Activated T-cell treated with anti-CD3 and anti-CD28 coated beads, Interleukin-2, amount 50 U/mL, for 72 hours (primary cell): ENCODE measurements around the gene ZMYND8. TPM values are rescaled to one million over a fixed set of nuclear protein-coding genes. Genes with fewer than 3 reads are reported as not detected.

Source experiments
- ATAC-seq, 2 donors: fragments of 150-1000 bp; cut with Tn5 transposase; replicated peaks in 1 of 2; 2 replicates each; pipeline ENCODE4 v1.10.0; 2021; ENCODE audit warnings: moderate library complexity in 2 of 2, mild to moderate bottlenecking in 1 of 2
- DNase-seq, 2 donors: peaks; one replicate each; pipeline ENCODE4 v3.0.0; 2021 to 2022; ENCODE audit warnings: mixed read lengths in 1 of 2
- H3K27ac Mint-ChIP-seq: one replicate; pipeline ENCODE4 v1.8.0; 2022; ENCODE audit warnings: mild to moderate bottlenecking, moderate library complexity, mixed read lengths
- H3K27me3 Mint-ChIP-seq: one replicate; pipeline ENCODE4 v1.8.0; 2022; ENCODE audit warnings: low read depth, mixed read lengths
- H3K36me3 Mint-ChIP-seq, 2 donors: one replicate each; pipeline ENCODE4 v1.8.0; 2022; ENCODE audit warnings: mixed read lengths in 2 of 2, mild to moderate bottlenecking in 1 of 2; ENCODE audit not compliant: insufficient read depth in 2 of 2
- H3K4me1 Mint-ChIP-seq: one replicate; pipeline ENCODE4 v1.8.0; 2022; ENCODE audit warnings: low read depth, mixed read lengths
- H3K4me3 Mint-ChIP-seq, 2 donors: one replicate each; pipeline ENCODE4 v1.8.0; 2022; ENCODE audit warnings: mild to moderate bottlenecking in 2 of 2, mixed read lengths in 2 of 2, moderate library complexity in 2 of 2
- H3K9me3 Mint-ChIP-seq, 2 donors: one replicate each; pipeline ENCODE4 v1.8.0; 2022; ENCODE audit warnings: mixed read lengths in 2 of 2
- total RNA-seq, 2 donors: library from RNA; stranded (reverse); gene quantifications; one replicate each; pipeline ENCODE4 v1.2.3, GENCODE V29; 2022

Gene ZMYND8
- total RNA-seq, 2 donors from 2014 or later, result 34.3 to 40.1 TPM

DNA sequence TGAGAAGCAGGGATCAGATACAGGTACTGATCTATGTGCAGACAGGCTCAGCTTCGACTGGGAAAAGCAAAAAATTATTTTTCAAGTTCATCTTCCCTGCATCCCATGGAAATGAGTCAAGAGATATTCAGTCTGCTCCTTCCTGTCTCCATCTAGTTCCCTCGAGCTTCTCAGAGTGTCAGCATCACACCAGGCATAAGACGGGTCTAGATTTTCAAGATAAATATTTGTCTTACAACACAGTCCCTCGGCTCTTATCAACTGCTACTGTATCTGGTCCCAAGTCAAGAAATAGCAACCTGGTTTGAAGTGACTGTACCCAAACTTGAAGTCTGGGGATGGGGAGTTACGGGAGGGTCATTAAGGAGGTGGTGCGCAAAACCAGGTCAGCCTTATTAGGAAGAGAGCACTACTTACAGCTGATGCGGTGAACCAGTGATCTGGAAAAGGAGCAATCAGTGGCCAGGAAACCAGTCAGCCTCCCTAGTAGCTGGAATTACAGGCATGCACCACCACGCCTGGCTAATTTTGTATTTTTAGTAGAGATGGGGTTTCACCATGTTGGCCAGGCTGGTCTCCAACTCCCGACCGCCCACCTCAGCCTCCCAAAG lies 29.7 kb downstream of the ZMYND8 start:
- no peak overlapping the region for H3K4me3 Mint-ChIP-seq

GRCh38 chr20:47325242-47325641 lies 31.3 kb downstream of the ZMYND8 start:
- ATAC-seq, result no peak
- Mint-ChIP-seq H3K36me3 (peaks cover 0 to 7% of the 10 kb centered on the region in 2 donors), H3K4me3 (no peak overlapping the region), H3K9me3 (no peaks in the 10 kb centered on the region), H3K4me1 (peaks cover 21% of the 10 kb centered on the region), H3K27ac (no peak overlapping the region), H3K27me3 (no peaks in the 10 kb centered on the region)
- DNase-seq, result no peak

More for the DNA sequence above, 29.7 kb downstream of the ZMYND8 start:
- ATAC-seq (no peak), DNase-seq (no peak)
- Mint-ChIP-seq H3K36me3 (peaks cover 2 to 10% of the 10 kb centered on the region in 2 donors), H3K4me1 (peaks cover 22% of the 10 kb centered on the region), H3K27ac (no peak overlapping the region), H3K9me3 (no peaks in the 10 kb centered on the region), H3K27me3 (no peaks in the 10 kb centered on the region)

DNA sequence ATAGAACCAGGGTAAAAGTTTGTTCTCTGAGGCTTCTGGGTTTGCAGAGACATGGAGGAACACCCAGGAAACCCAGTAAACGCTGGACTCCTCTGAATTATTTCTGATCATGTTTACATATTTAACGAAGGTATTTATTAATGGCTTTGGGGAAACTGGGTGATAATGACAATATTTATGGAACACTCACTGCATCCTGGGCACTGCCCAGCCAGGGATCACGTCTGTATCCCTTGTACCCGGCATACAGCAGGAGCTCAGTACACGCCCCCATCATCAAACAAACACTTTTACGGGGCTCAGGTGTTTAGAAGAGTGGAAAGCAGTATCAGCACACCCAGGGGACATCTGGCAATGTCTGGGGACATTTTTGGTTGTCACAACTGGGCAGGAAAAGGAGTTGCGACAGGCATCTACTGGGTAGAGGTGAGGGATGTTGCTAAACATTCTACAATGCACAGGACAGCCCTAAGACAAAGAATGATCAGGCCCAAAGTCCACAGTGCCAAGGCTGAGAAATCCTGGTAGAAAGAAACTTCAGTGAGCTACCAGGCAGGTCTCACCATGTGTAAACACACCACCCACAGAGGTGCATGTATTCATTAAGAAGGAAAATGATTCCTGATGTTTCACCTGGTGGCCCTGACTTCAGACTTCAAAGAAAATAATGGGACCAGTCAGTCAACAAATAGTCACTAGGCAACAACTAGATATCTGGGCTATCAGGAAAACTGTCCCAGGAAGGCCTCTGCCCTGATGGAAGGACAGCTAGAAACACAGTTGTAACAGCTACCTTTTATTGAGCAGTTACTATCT lies 35.3 kb downstream of the ZMYND8 start:
- no peak for ATAC-seq

GRCh38 chr20:47319517-47320252 lies 36.8 kb downstream of the ZMYND8 start:
- Mint-ChIP-seq H3K27me3 (no peaks in the 10 kb centered on the region), H3K4me3 (peak overlapping the region; percentile 43 to 47), H3K9me3 (no peaks in the 10 kb centered on the region), H3K36me3 (peaks cover 0 to 4% of the 10 kb centered on the region in 2 donors), H3K27ac (peak overlapping the region; percentile 35), H3K4me1 (peaks cover 54% of the 10 kb centered on the region)
- DNase-seq (no peak), ATAC-seq (no peak)

More for the DNA sequence above, 35.3 kb downstream of the ZMYND8 start:
- Mint-ChIP-seq H3K4me3 (no peak overlapping the region), H3K9me3 (no peaks in the 10 kb centered on the region), H3K36me3 (peaks cover 0 to 6% of the 10 kb centered on the region in 2 donors), H3K27me3 (no peaks in the 10 kb centered on the region), H3K4me1 (peaks cover 52% of the 10 kb centered on the region), H3K27ac (peak overlapping the region; percentile 52)
- DNase-seq, result no peak

- Mint-ChIP-seq H3K4me1 (peaks cover 54% of the 10 kb centered on the region), H3K27ac (peak overlapping the region; percentile 35), H3K9me3 (no peaks in the 10 kb centered on the region), H3K36me3 (peaks cover 0 to 5% of the 10 kb centered on the region in 2 donors), H3K4me3 (peak overlapping the region; percentile 21 to 47), H3K27me3 (no peaks in the 10 kb centered on the region)
- DNase-seq, result no peak
- peak in 1 of 2 donors; percentile 12 for ATAC-seq
Measured at GRCh38 chr20:47318586-47319516, 37.6 kb downstream of the ZMYND8 start.

DNA sequence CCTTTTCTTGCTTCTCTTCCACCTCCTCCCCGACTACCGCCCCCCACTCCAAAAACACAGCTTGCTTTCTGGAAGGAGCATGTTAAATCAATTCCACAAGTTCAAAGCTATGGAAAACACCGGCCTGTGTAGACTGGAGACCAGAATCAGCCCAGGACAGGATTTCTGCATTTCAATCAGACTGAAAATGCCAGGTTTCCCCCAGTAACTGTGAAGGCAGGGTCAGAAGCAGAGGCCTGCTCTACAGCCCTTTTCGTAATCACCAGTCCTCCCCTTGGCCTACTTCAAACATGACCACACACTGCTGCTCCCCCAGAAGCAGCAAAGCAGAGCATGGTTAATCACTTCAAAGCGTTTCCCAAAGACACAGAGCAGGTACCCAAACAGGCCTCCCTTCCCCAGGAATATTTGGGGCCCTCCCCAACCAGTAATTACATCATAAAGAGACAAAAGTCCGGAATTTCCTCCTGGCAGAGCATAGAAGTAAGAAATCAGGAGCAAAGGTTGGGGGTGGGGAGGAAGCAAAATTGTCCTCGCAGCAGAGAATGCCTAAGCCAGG lies 38.4 kb downstream of the ZMYND8 start:
- H3K27ac Mint-ChIP-seq, result peak overlapping the region; percentile 71
- H3K27me3 Mint-ChIP-seq, result no peaks in the 10 kb centered on the region
- peaks cover 0 to 5% of the 10 kb centered on the region in 2 donors for H3K36me3 Mint-ChIP-seq
- no peak for ATAC-seq
- DNase-seq, result no peak
- peaks cover 54% of the 10 kb centered on the region for H3K4me1 Mint-ChIP-seq
- H3K4me3 Mint-ChIP-seq, result peak overlapping the region; percentile 55 to 70
- H3K9me3 Mint-ChIP-seq, result no peaks in the 10 kb centered on the region

DNA sequence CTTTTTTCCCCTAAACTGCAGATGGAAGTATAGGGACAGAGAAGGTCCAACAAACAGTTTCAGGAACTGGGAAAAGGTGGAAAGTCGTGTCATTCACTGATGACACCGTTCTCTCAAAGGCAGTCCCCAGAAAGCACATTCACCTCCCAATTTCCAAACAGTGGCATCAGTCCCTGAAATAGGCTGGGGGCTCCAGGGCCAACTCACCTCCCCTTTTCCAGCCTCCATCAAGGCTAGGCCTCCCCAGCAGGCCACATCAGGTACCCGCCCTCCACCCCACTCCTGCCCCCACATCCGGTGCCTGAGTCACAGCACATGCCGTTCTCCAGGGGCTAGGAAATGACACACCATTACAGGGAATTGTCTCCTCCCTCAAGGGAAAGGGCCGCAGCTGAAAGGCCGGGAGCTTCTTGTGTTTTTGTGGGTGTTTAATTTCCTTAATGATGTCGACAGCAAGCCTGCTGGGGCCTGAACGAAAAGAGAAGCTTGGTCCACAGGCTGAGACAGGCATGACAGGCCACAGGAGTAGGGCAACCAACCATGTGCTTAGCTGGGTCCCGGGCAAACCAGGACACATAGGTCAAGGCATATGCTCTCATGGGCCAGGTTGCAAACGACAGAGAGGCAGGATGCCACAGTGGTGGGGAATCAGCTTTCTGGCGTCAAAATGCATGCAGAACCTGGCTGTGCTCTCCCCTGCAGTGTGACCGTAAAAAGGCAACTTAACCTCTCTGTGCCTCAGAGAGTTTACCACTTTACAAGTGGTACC lies 39.2 kb downstream of the ZMYND8 start:
- peak overlapping the region; percentile 71 for H3K27ac Mint-ChIP-seq

GRCh38 chr20:47316776-47317126 lies 39.7 kb downstream of the ZMYND8 start:
- ATAC-seq (no peak), DNase-seq (no peak)
- Mint-ChIP-seq H3K27ac (peak overlapping the region; percentile 71), H3K4me3 (peak overlapping the region in 1 of 2 donors; percentile 12), H3K9me3 (no peaks in the 10 kb centered on the region), H3K36me3 (peaks cover 0 to 5% of the 10 kb centered on the region in 2 donors), H3K4me1 (peaks cover 54% of the 10 kb centered on the region), H3K27me3 (no peaks in the 10 kb centered on the region)

More for the DNA sequence above, 39.2 kb downstream of the ZMYND8 start:
- DNase-seq, result peak; percentile 60 to 67
- H3K9me3 Mint-ChIP-seq, result no peaks in the 10 kb centered on the region
- no peaks in the 10 kb centered on the region for H3K27me3 Mint-ChIP-seq
- ATAC-seq, result peak; percentile 88 to 90
- H3K4me1 Mint-ChIP-seq, result peaks cover 54% of the 10 kb centered on the region
- peak overlapping the region; percentile 39 to 55 for H3K4me3 Mint-ChIP-seq
- H3K36me3 Mint-ChIP-seq, result peaks cover 0 to 5% of the 10 kb centered on the region in 2 donors

DNA sequence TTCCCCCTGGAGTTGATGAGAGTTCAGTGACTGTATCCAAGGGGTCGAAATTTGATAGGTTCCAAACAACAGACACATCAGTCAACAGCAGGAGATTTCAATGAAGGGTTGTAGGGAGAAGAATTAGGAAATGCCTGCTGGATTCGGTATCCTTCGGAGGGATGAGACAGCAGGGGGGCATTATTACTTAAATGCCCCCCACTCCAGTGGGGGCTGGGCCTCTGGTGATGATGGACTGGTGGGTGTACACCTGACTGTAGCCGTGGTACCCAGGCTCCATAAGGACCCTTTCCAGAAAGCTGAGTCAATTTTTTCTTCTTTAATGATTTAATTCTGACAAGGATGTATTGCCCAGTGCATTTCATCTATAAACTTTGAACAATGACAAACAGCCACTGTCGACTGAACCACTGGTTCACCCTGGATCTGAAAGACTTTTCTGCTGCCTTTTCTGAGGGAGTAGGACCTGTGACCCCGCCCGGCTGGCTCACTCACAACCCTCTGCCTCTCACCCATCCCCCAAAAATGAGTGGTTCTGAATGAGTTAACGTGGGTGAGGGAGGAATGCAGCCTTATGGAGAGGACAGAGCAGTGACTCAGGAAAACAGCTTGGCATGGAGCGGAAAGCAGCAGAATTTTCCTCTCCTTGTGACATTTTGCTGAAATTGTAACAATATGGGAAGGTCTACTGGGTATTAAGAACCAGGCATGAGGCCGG lies 41.0 kb downstream of the ZMYND8 start:
- Mint-ChIP-seq H3K36me3 (peaks cover 0 to 7% of the 10 kb centered on the region in 2 donors), H3K27ac (peak overlapping the region; percentile 6), H3K4me3 (no peak overlapping the region), H3K4me1 (peaks cover 52% of the 10 kb centered on the region), H3K9me3 (no peaks in the 10 kb centered on the region), H3K27me3 (no peaks in the 10 kb centered on the region)
- DNase-seq (no peak), ATAC-seq (no peak)

DNA sequence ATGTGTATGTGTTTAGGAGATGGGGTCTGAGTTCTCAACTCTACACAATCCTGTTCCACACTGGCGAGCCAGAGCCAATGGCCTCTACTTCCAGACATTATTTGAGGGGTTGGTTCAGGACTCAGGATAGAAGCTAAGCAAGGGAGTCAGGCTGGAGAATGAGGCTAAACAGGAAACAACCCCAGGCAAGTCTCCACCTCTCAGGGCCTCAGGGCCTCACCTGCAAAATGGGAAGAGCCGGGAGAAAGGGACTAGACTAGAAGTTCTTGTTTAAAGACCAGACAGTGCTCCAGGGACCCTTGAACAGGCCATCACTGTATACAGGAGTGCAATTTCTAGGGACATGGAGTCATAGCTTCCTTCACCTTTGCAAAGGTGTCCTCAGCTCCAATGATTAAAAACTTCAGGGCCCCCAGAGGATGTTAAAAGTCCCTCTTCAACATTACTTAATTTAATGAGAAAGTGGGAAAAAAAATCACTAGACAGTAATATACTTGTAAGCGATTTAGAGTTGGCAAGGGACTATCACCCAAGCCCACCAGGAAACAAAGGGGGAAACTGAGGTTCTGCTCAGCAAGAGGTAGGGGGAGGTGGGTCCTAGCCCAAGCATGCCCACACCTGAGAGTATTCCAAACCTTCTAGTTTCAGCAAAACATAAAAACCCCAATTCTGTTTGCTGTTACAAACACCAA lies 41.7 kb downstream of the ZMYND8 start:
- H3K4me3 Mint-ChIP-seq, result no peak overlapping the region
- H3K4me1 Mint-ChIP-seq, result peaks cover 45% of the 10 kb centered on the region
- DNase-seq (no peak), ATAC-seq (no peak)
- no peaks in the 10 kb centered on the region for H3K9me3 Mint-ChIP-seq
- H3K27ac Mint-ChIP-seq, result peak overlapping the region; percentile 49
- H3K27me3 Mint-ChIP-seq, result no peaks in the 10 kb centered on the region
- peaks cover 0 to 7% of the 10 kb centered on the region in 2 donors for H3K36me3 Mint-ChIP-seq
